HCT116 (cell line): ENCODE results near the gene PLCZ1. TPM values are rescaled to one million over a fixed set of nuclear protein-coding genes. Genes with fewer than 3 reads are reported as not detected.

Experiments used
- ATAC-seq: fragments of 200-7000 bp; cut with Tn5 transposase; 2 replicates; pipeline ENCODE4 v1.9.1; 2020; ENCODE audit warnings: mild to moderate bottlenecking, moderate library complexity
- BruUV-seq: library from RNA; stranded (reverse); fragments of 400-500 nt; replicated peaks from 2 replicates; lab custom pipeline; 2021; lab: Mats Ljungman, UMichigan
- CTCF ChIA-PET: fragments of 300-600 bp; sonication (Branson Sonifier 250); formaldehyde crosslinking; loops from one replicate; lab custom pipeline; 2021; ENCODE audit warnings: antibody characterized with exemption; lab: Charles Lee
- POLR2A ChIA-PET: fragments of 300-600, 350-600 bp; sonication (Branson Sonifier 250); formaldehyde crosslinking; loops from one replicate; lab custom pipeline; 2021; ENCODE audit warnings: antibody characterized with exemption; lab: Charles Lee
- RAD21 ChIA-PET, 2 experiments: fragments of 300-600 bp; sonication (Branson Sonifier 250); formaldehyde crosslinking; loops; one replicate each; lab custom pipeline; 2023; ENCODE audit warnings: low total read pairs in 2 of 2; ENCODE audit not compliant: uncharacterized antibody in 2 of 2, unreplicated experiment in 2 of 2, low non-redundant PET in 1 of 2; lab: Charles Lee
- DNase-seq: peaks from one replicate; pipeline ENCODE4 v3.0.0-alpha.2; 2010; ENCODE audit warnings: low read depth, low spot score
- H2AFZ ChIP-seq: fragments of 200-600 bp; shearing (Covaris generic), sonication (generic); 2 replicates; pipeline ENCODE4 v1.6.1; 2017; ENCODE audit warnings: low read depth, mixed run types, mixed read lengths, antibody characterized with exemption, low read length; ENCODE audit not compliant: poor library complexity, severe bottlenecking
- H3K27ac ChIP-seq: 2 replicates; pipeline ENCODE4 v1.5.1; 2012; ENCODE audit warnings: low read depth, low read length
- H3K27me3 ChIP-seq: fragments of 200-600 bp; sonication (generic); 2 replicates; pipeline ENCODE4 v1.6.1; 2016; ENCODE audit warnings: mixed run types, low read length, mixed read lengths; ENCODE audit not compliant: insufficient read depth
- H3K36me3 ChIP-seq, 2 experiments: fragments of 200-500 bp in 1 of 2; fragments of 200-600 bp in 1 of 2; sonication (Bioruptor generic) in 1 of 2; sonication (generic) in 1 of 2; 2 replicates each; pipeline versions ENCODE4 v1.5.1 to v1.6.1; 2014 to 2016; ENCODE audit warnings: low read length in 2 of 2, inconsistent platforms in 1 of 2, mixed read lengths in 1 of 2, mixed run types in 1 of 2; ENCODE audit not compliant: insufficient read depth in 2 of 2, control insufficient read depth in 1 of 2
- H3K4me1 ChIP-seq, 2 experiments: fragments of 200-600 bp in 1 of 2; sonication (generic) in 1 of 2; 2 replicates each; pipeline versions ENCODE4 v1.5.1 to v1.6.1; 2012 to 2017; ENCODE audit warnings: low read length in 2 of 2, inconsistent platforms in 1 of 2, mild to moderate bottlenecking in 1 of 2, mixed read lengths in 1 of 2, mixed run types in 1 of 2, moderate library complexity in 1 of 2; ENCODE audit not compliant: insufficient read depth in 2 of 2, control insufficient read depth in 1 of 2
- H3K4me2 ChIP-seq: fragments of 200-600 bp; sonication (generic); 2 replicates; pipeline ENCODE4 v1.6.1; 2017; ENCODE audit warnings: mixed run types, low read length, mixed read lengths
- H3K4me3 ChIP-seq, 2 experiments: fragments of 200-600 bp in 1 of 2; sonication (generic) in 1 of 2; replicated peaks in 1 of 2; 2 replicates each; pipeline ENCODE4 v1.5.1; 2011 to 2016; ENCODE audit warnings: low read length in 2 of 2, control low read depth in 1 of 2, low read depth in 1 of 2, mild to moderate bottlenecking in 1 of 2, mixed read lengths in 1 of 2, mixed run types in 1 of 2
- H3K79me2 ChIP-seq: fragments of 200-600 bp; sonication (generic); 2 replicates; pipeline ENCODE4 v1.6.1; 2017; ENCODE audit warnings: mild to moderate bottlenecking, mixed run types, low read length, moderate library complexity, mixed read lengths; ENCODE audit not compliant: insufficient read depth
- H3K9ac ChIP-seq: fragments of 200-600 bp; sonication (generic); 2 replicates; pipeline ENCODE4 v1.6.1; 2016; ENCODE audit warnings: low read length, mixed read lengths
- H3K9me2 ChIP-seq: fragments of 200-600 bp; sonication (generic), shearing (Covaris generic); 2 replicates; pipeline ENCODE4 v1.6.1; 2017; ENCODE audit warnings: mixed run types, mild to moderate bottlenecking, moderate library complexity; ENCODE audit not compliant: insufficient read depth
- H3K9me3 ChIP-seq, 2 experiments: fragments of 200-500 bp in 1 of 2; fragments of 200-600 bp in 1 of 2; sonication (Bioruptor generic) in 1 of 2; sonication (generic) in 1 of 2; 2 replicates each; pipeline ENCODE4 v1.6.1; 2014 to 2017; ENCODE audit warnings: low read length in 2 of 2, mixed read lengths in 2 of 2, inconsistent platforms in 1 of 2, low read depth in 1 of 2, mild to moderate bottlenecking in 1 of 2, mixed run types in 1 of 2, moderate library complexity in 1 of 2; ENCODE audit not compliant: control insufficient read depth in 1 of 2, insufficient read depth in 1 of 2
- H4K20me1 ChIP-seq: fragments of 200-600 bp; sonication (generic), shearing (Covaris generic); 2 replicates; pipeline ENCODE4 v1.6.1; 2017; ENCODE audit warnings: mixed run types, mild to moderate bottlenecking, moderate library complexity; ENCODE audit not compliant: insufficient read depth
- CEBPB ChIP-seq: IDR thresholded peaks from 2 replicates; pipeline ENCODE4 v1.6.1; 2012; ENCODE audit warnings: low read depth
- CTCF ChIP-seq, 3 experiments: fragments of 200-600 bp in 1 of 3; sonication (generic) in 1 of 3; IDR thresholded peaks in 2 of 3; conservative IDR thresholded peaks in 1 of 3; 2 replicates each; pipeline ENCODE4 v1.5.1; 2012 to 2017; ENCODE audit warnings: low read depth in 2 of 3, low read length in 2 of 3, antibody characterized with exemption in 1 of 3, borderline replicate concordance in 1 of 3, control low read depth in 1 of 3, mild to moderate bottlenecking in 1 of 3, mixed read lengths in 1 of 3, mixed run types in 1 of 3, moderate library complexity in 1 of 3; ENCODE audit not compliant: insufficient read depth in 1 of 3
- EGR1 ChIP-seq: IDR thresholded peaks from 2 replicates; pipeline ENCODE4 v1.6.1; 2012; ENCODE audit warnings: low read depth
- ELF1 ChIP-seq: IDR thresholded peaks from 2 replicates; pipeline ENCODE4 v1.6.1; 2012; ENCODE audit warnings: low read depth, borderline replicate concordance
- EZH2 ChIP-seq: fragments of 200-600 bp; sonication (generic); IDR thresholded peaks from 2 replicates; pipeline ENCODE4 v1.6.1; 2017; ENCODE audit warnings: antibody characterized with exemption, mixed run types
- EZH2phosphoT487 ChIP-seq: fragments of 200-600 bp; IDR thresholded peaks from 2 replicates; pipeline ENCODE4 v1.6.1; 2018; ENCODE audit warnings: antibody characterized with exemption, borderline replicate concordance
- FOSL1 ChIP-seq: IDR thresholded peaks from 2 replicates; pipeline ENCODE4 v1.6.1; 2012; ENCODE audit warnings: low read depth
- POLR2A ChIP-seq: IDR thresholded peaks from 2 replicates; pipeline ENCODE4 v1.7.0; 2011; ENCODE audit warnings: borderline replicate concordance; ENCODE audit not compliant: insufficient read depth, insufficient read length; ENCODE audit errors: extremely low read depth
- RAD21 ChIP-seq: IDR thresholded peaks from 2 replicates; pipeline ENCODE4 v1.6.1; 2012; ENCODE audit warnings: low read depth, mild to moderate bottlenecking
- SIN3A ChIP-seq: IDR thresholded peaks from 2 replicates; pipeline ENCODE4 v1.6.1; 2012; ENCODE audit warnings: low read depth
- SP1 ChIP-seq: IDR thresholded peaks from 2 replicates; pipeline ENCODE4 v1.6.1; 2012; ENCODE audit warnings: low read depth
- SRF ChIP-seq: IDR thresholded peaks from 2 replicates; pipeline ENCODE4 v1.6.1; 2012; ENCODE audit warnings: low read depth
- YY1 ChIP-seq: IDR thresholded peaks from 2 replicates; pipeline ENCODE4 v1.6.1; 2011; ENCODE audit warnings: low read length, low read depth, moderate library complexity, mild to moderate bottlenecking; ENCODE audit not compliant: insufficient replicate concordance; ENCODE audit errors: extremely low read depth
- ZBTB33 ChIP-seq: IDR thresholded peaks from 2 replicates; pipeline ENCODE4 v1.6.1; 2011; ENCODE audit warnings: mild to moderate bottlenecking, low read length, moderate library complexity; ENCODE audit not compliant: insufficient replicate concordance; ENCODE audit errors: extremely low read depth
- ZFX ChIP-seq: fragments of 450-650 bp; IDR thresholded peaks from 2 replicates; pipeline ENCODE4 v1.6.1; 2017
- ZNF274 ChIP-seq: fragments of 200-500 bp; sonication (Bioruptor generic); IDR thresholded peaks from 2 replicates; pipeline ENCODE4 v1.6.1; 2014; ENCODE audit warnings: mild to moderate bottlenecking, low read depth, low read length, inconsistent platforms
- intact Hi-C: fragments of 100-400 bp; cut with micrococcal nuclease; formaldehyde crosslinking; loops from 2 replicates; pipeline ENCODE4 v1.10.0; 2022
- total RNA-seq: library from RNA; stranded (reverse); gene quantifications from one replicate; pipeline ENCODE4 v1.2.1, GENCODE V29; 2021; ENCODE audit not compliant: unreplicated experiment
- TF ChIP-seq, protein P1 (sequence below): IDR thresholded peaks from 2 replicates; pipeline ENCODE4 v1.6.1; 2012

The PLCZ1 gene
- total RNA-seq, 1 experiment from 2014 or later, result not detected

DNA sequence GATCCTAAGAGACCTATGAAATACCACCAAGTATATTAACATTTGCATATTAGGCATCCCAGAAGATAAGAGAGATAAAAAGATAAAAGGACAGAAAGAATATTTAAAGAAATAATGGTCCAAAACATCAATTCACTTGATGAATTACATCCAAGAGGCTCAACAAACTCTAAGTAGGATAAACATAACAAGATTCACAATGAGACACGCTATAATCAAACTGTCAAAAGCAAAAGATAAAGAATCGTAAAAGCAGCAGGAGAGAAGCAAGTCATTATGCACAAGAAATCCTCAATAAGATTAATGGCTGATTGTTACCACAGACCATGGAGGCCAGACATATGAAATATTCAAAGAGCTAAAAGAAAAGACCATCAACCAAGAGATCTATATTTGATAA is 79.6 kb downstream of the PLCZ1 start (continued):
- no peak for TF ChIP-seq ZBTB33
- TF ChIP-seq CEBPB, result no peak

GRCh38 chr12:18655351-18655750 is 82.5 kb downstream of the PLCZ1 start:
- Histone ChIP-seq H4K20me1 (no peaks in the 10 kb centered on the region), H3K9me2 (no peaks in the 10 kb centered on the region), H3K27ac (no peak overlapping the region), H3K79me2 (no peaks in the 10 kb centered on the region), H3K36me3 (no peaks in the 10 kb centered on the region), H3K9ac (no peak overlapping the region), H3K4me2 (no peak overlapping the region), H3K27me3 (no peaks in the 10 kb centered on the region), H3K9me3 (no peaks in the 10 kb centered on the region), H3K4me1 (no peaks in the 10 kb centered on the region), H2AFZ (no peak overlapping the region), H3K4me3 (no peak overlapping the region)
- DNase-seq (no peak), ATAC-seq (no peak)
- POLR2A ChIA-PET, result no interaction called here
- CTCF ChIA-PET, result no interaction called here
- intact Hi-C loops, result no loop called here
- BruUV-seq, result no TSS peak
- RAD21 ChIA-PET, result no interaction called here
- TF ChIP-seq YY1 (no peak), CEBPB (no peak), CTCF (IDR thresholded peaks at IDR 0.05 in 2 of 3, conservative IDR thresholded peaks at IDR 0.05 in 1 of 3; ENCODE audit: borderline replicate concordance in 1 of 3, insufficient read depth in 1 of 3, low read depth in 2 of 3, low read length in 2 of 3) (no peak), FOSL1 (no peak), EZH2phosphoT487 (no peak), ZBTB33 (no peak), SRF (no peak), ZFX (no peak), ELF1 (no peak), SIN3A (no peak), EGR1 (no peak), SP1 (no peak), POLR2A (no peak), EZH2 (no peak), ZNF274 (no peak), RAD21 (no peak)
- TF ChIP-seq, protein P1, sequence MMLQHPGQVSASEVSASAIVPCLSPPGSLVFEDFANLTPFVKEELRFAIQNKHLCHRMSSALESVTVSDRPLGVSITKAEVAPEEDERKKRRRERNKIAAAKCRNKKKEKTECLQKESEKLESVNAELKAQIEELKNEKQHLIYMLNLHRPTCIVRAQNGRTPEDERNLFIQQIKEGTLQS, result no peak
